Right atrium auricular region (tissue), 2 donors: ENCODE measurements around the gene MADD. TPM values are rescaled to one million over a fixed set of nuclear protein-coding genes. Genes with fewer than 3 reads are reported as not detected.

Experiments used
- DNase-seq: peaks from one replicate; pipeline ENCODE4 v3.0.0-alpha.2; 2019; ENCODE audit warnings: low spot score
- H3K27ac ChIP-seq, 2 donors: fragments of 200-600 bp; sonication (generic); 1 replicate in 1 of 2; 2 replicates in 1 of 2; pipeline ENCODE4 v1.5.1; 2016 to 2019
- H3K27me3 ChIP-seq, 2 donors: fragments of 200-600 bp; sonication (generic); one replicate each; pipeline versions ENCODE4 v1.5.1 to v1.6.0; 2017 to 2019
- H3K36me3 ChIP-seq: fragments of 200-600 bp; sonication (generic); one replicate; pipeline ENCODE4 v1.5.1; 2016
- H3K4me1 ChIP-seq, 2 donors: fragments of 200-600 bp; sonication (generic); one replicate each; pipeline versions ENCODE4 v1.5.1 to v1.6.0; 2017 to 2019
- H3K4me3 ChIP-seq, 2 donors: fragments of 200-600 bp; sonication (generic); 1 replicate in 1 of 2; 2 replicates in 1 of 2; pipeline ENCODE4 v1.5.1; 2017 to 2019; ENCODE audit warnings: mild to moderate bottlenecking in 1 of 2, moderate library complexity in 1 of 2
- H3K9me3 ChIP-seq, 2 donors: fragments of 200-600 bp; sonication (generic); one replicate each; pipeline ENCODE4 v1.5.1; 2019
- total RNA-seq, 2 donors: library from RNA; depleted of rRNA; stranded (reverse); fragments of >200 nt; gene quantifications; one replicate each; pipeline ENCODE4 v1.1.0, GENCODE V29; 2016
- TF ChIP-seq, protein P1 (sequence below), 2 donors: fragments of 200-600 bp; sonication (generic); IDR thresholded peaks; one replicate each; pipeline ENCODE4 v1.5.1; 2019; ENCODE audit warnings: antibody characterized with exemption in 2 of 2

MADD gene
- total RNA-seq, 2 donors from 2014 or later = 28.2 to 49.8 TPM

GRCh38 chr11:47251751-47252150 is 18.2 kb upstream of the MADD start:
- TF ChIP-seq, protein P1, sequence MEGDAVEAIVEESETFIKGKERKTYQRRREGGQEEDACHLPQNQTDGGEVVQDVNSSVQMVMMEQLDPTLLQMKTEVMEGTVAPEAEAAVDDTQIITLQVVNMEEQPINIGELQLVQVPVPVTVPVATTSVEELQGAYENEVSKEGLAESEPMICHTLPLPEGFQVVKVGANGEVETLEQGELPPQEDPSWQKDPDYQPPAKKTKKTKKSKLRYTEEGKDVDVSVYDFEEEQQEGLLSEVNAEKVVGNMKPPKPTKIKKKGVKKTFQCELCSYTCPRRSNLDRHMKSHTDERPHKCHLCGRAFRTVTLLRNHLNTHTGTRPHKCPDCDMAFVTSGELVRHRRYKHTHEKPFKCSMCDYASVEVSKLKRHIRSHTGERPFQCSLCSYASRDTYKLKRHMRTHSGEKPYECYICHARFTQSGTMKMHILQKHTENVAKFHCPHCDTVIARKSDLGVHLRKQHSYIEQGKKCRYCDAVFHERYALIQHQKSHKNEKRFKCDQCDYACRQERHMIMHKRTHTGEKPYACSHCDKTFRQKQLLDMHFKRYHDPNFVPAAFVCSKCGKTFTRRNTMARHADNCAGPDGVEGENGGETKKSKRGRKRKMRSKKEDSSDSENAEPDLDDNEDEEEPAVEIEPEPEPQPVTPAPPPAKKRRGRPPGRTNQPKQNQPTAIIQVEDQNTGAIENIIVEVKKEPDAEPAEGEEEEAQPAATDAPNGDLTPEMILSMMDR (IDR thresholded peaks at IDR 0.05) = no peak
- Histone ChIP-seq H3K36me3 (no peaks in the 10 kb centered on the region), H3K4me3 (no peak overlapping the region), H3K9me3 (no peaks in the 10 kb centered on the region), H3K27ac (no peak overlapping the region), H3K4me1 (peaks cover 0 to 55% of the 10 kb centered on the region in 2 donors), H3K27me3 (no peaks in the 10 kb centered on the region)
- no peak for DNase-seq

- Histone ChIP-seq H3K27ac (peak overlapping the region; percentile 75 to 80), H3K27me3 (no peaks in the 10 kb centered on the region), H3K4me1 (peaks cover 0 to 57% of the 10 kb centered on the region in 2 donors), H3K9me3 (no peaks in the 10 kb centered on the region), H3K4me3 (no peak overlapping the region), H3K36me3 (no peaks in the 10 kb centered on the region)
- DNase-seq = no peak
- TF ChIP-seq, protein P1 (IDR thresholded peaks at IDR 0.05) = no peak
Observed at GRCh38 chr11:47253660-47254059, 16.3 kb upstream of the MADD start.

- no peak for DNase-seq
- TF ChIP-seq, protein P1 (IDR thresholded peaks at IDR 0.05) = no peak
- no peaks in the 10 kb centered on the region for H3K9me3 ChIP-seq
- H3K36me3 ChIP-seq = no peaks in the 10 kb centered on the region
- H3K4me3 ChIP-seq = no peak overlapping the region
- no peaks in the 10 kb centered on the region for H3K27me3 ChIP-seq
- peak overlapping the region; percentile 75 to 80 for H3K27ac ChIP-seq
- H3K4me1 ChIP-seq = peaks cover 0 to 61% of the 10 kb centered on the region in 2 donors
Observed at GRCh38 chr11:47254386-47254785, 15.5 kb upstream of the MADD start.

GRCh38 chr11:47256374-47256773 is 13.6 kb upstream of the MADD start:
- no peaks in the 10 kb centered on the region for H3K27me3 ChIP-seq

GRCh38 chr11:47257177-47257516 is 12.8 kb upstream of the MADD start:
- H3K9me3 ChIP-seq = no peaks in the 10 kb centered on the region
- H3K27ac ChIP-seq = peak overlapping the region; percentile 83 to 86
- no peaks in the 10 kb centered on the region for H3K27me3 ChIP-seq
- TF ChIP-seq, protein P1 (IDR thresholded peaks at IDR 0.05) = no peak
- no peaks in the 10 kb centered on the region for H3K36me3 ChIP-seq
- peaks cover 0 to 60% of the 10 kb centered on the region in 2 donors for H3K4me1 ChIP-seq
- peak overlapping the region in 1 of 2 donors; percentile 47 for H3K4me3 ChIP-seq
- DNase-seq = no peak

More at GRCh38 chr11:47256374-47256773, 13.6 kb upstream of the MADD start:
- H3K4me3 ChIP-seq = no peak overlapping the region
- no peak for DNase-seq
- H3K9me3 ChIP-seq = no peaks in the 10 kb centered on the region
- H3K36me3 ChIP-seq = no peaks in the 10 kb centered on the region
- H3K27ac ChIP-seq = no peak overlapping the region
- TF ChIP-seq, protein P1 (IDR thresholded peaks at IDR 0.05) = no peak
- H3K4me1 ChIP-seq = peaks cover 0 to 60% of the 10 kb centered on the region in 2 donors
